Smooth muscle cell (in vitro differentiated cells): ENCODE results near the gene CRACR2A. TPM values are rescaled to one million over a fixed set of nuclear protein-coding genes. Genes with fewer than 3 reads are reported as not detected.
A peak's percentile ranks its signal among the peaks of the same experiment; 100 is the strongest.

Experiments used
- DNase-seq: peaks from one replicate; lab custom pipeline; 2025; ENCODE audit not compliant: unreplicated experiment; lab: John Stamatoyannopoulos, UW
- H2AFZ ChIP-seq: fragments of 200-600 bp; sonication (generic); 2 replicates; pipeline ENCODE4 v1.6.0; 2016; ENCODE audit warnings: antibody characterized with exemption, low read depth, mild to moderate bottlenecking
- H3F3A ChIP-seq: fragments of 200-600 bp; sonication (generic); 2 replicates; pipeline ENCODE4 v1.6.0; 2017; ENCODE audit warnings: antibody characterized with exemption, low read depth
- H3K27ac ChIP-seq: fragments of 200-600 bp; sonication (generic); 2 replicates; pipeline ENCODE4 v1.5.1; 2016; ENCODE audit warnings: low read depth, mild to moderate bottlenecking
- H3K27me3 ChIP-seq: fragments of 200-600 bp; sonication (generic); 2 replicates; pipeline ENCODE4 v1.6.1; 2016; ENCODE audit warnings: low read depth, mild to moderate bottlenecking
- H3K36me3 ChIP-seq: fragments of 200-600 bp; sonication (generic); 2 replicates; pipeline ENCODE4 v1.5.1; 2016; ENCODE audit warnings: low read depth
- H3K4me1 ChIP-seq: fragments of 200-600 bp; sonication (generic); 2 replicates; pipeline ENCODE4 v1.5.1; 2016; ENCODE audit warnings: low read depth
- H3K4me2 ChIP-seq: fragments of 200-600 bp; sonication (generic); 2 replicates; pipeline ENCODE4 v1.6.0; 2016; ENCODE audit warnings: mild to moderate bottlenecking
- H3K4me3 ChIP-seq: fragments of 200-600 bp; sonication (generic); 2 replicates; pipeline ENCODE4 v1.5.1; 2016; ENCODE audit warnings: mild to moderate bottlenecking
- H3K79me2 ChIP-seq: fragments of 200-600 bp; sonication (generic); 2 replicates; pipeline ENCODE4 v1.6.0; 2016; ENCODE audit warnings: low read depth, mild to moderate bottlenecking
- H3K9ac ChIP-seq: fragments of 200-600 bp; sonication (generic); 2 replicates; pipeline ENCODE4 v1.6.0; 2016; ENCODE audit warnings: low read depth
- H3K9me3 ChIP-seq: fragments of 200-600 bp; sonication (generic); replicated peaks from 2 replicates; pipeline ENCODE4 v1.5.1; 2016; ENCODE audit warnings: low read depth
- H4K20me1 ChIP-seq: fragments of 200-600 bp; sonication (generic); 2 replicates; pipeline ENCODE4 v1.6.0; 2016; ENCODE audit warnings: low read depth
- CTCF ChIP-seq: fragments of 200-600 bp; sonication (generic); IDR thresholded peaks from 2 replicates; pipeline ENCODE4 v1.5.1; 2017; ENCODE audit warnings: borderline replicate concordance, mild to moderate bottlenecking, antibody characterized with exemption; ENCODE audit not compliant: insufficient read depth, poor library complexity, severe bottlenecking
- WGBS: methylation state at CpG from one replicate; pipeline ENCODE4 v1.1.7; 2016; ENCODE audit warnings: low lambda C conversion rate; 5-methylcytosine and 5-hydroxymethylcytosine counted together
- polyA plus RNA-seq: library from polyadenylated mRNA; unstranded; fragments of >200 nt; fragmentation: Nextera tagmentation; extraction: Ambion mirVana; gene quantifications from 2 replicates; pipeline ENCODE4 v1.2.1, GENCODE V29; 2016
- total RNA-seq: library from RNA; depleted of rRNA; stranded (reverse); fragments of >200 nt; gene quantifications from 2 replicates; pipeline ENCODE4 v1.2.3, GENCODE V29; 2014

CRACR2A gene, protein sequence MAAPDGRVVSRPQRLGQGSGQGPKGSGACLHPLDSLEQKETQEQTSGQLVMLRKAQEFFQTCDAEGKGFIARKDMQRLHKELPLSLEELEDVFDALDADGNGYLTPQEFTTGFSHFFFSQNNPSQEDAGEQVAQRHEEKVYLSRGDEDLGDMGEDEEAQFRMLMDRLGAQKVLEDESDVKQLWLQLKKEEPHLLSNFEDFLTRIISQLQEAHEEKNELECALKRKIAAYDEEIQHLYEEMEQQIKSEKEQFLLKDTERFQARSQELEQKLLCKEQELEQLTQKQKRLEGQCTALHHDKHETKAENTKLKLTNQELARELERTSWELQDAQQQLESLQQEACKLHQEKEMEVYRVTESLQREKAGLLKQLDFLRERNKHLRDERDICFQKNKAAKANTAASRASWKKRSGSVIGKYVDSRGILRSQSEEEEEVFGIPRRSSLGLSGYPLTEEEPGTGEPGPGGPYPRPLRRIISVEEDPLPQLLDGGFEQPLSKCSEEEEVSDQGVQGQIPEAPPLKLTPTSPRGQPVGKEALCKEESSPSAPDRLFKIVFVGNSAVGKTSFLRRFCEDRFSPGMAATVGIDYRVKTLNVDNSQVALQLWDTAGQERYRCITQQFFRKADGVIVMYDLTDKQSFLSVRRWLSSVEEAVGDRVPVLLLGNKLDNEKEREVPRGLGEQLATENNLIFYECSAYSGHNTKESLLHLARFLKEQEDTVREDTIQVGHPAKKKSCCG
- total RNA-seq: 0.99 and 1.0 TPM in 2 replicates
- 1.3 and 1.7 TPM in 2 replicates for polyA plus RNA-seq

GRCh38 chr12:3752741-3753486, at the start of gene CRACR2A:
CRACR2A (minus strand) TSS chr12:3753109; CDS start chr12:3696999, 56,110 bp downstream.
- Histone ChIP-seq H3F3A (no peaks in the 10 kb centered on the region), H2AFZ (peak within 1 kb of the TSS; percentile 80), H3K9me3 (no peaks in the 10 kb centered on the region), H3K9ac (no peak within 1 kb of the TSS), H3K79me2 (no peaks in the 10 kb centered on the region), H4K20me1 (no peaks in the 10 kb centered on the region), H3K27me3 (no peaks in the 10 kb centered on the region), H3K4me3 (peak within 1 kb of the TSS; percentile 45), H3K4me1 (no peaks in the 10 kb centered on the region), H3K27ac (no peak within 1 kb of the TSS), H3K36me3 (no peaks in the 10 kb centered on the region), H3K4me2 (peak within 1 kb of the TSS; percentile 78)
- WGBS: 11% methylated on average over 58 of the region's 62 CpGs
- peak; percentile 57 for TF ChIP-seq CTCF
- DNase-seq: peak; percentile 32

- Histone ChIP-seq H3K4me3 (no peak overlapping the region), H3K36me3 (no peaks in the 10 kb centered on the region), H3K9me3 (no peaks in the 10 kb centered on the region), H3K9ac (no peak overlapping the region), H2AFZ (no peak overlapping the region), H3K27ac (no peak overlapping the region), H3F3A (no peaks in the 10 kb centered on the region), H3K4me2 (no peak overlapping the region), H3K4me1 (no peaks in the 10 kb centered on the region), H3K79me2 (no peaks in the 10 kb centered on the region), H3K27me3 (no peaks in the 10 kb centered on the region), H4K20me1 (no peaks in the 10 kb centered on the region)
- TF ChIP-seq CTCF: no peak
- WGBS: 97% methylated on average over 3 of the region's 3 CpGs
- no peak for DNase-seq
Measured at GRCh38 chr12:3797531-3798048, 44.7 kb upstream of the CRACR2A start.

GRCh38 chr12:3795492-3796133, 42.7 kb upstream of the CRACR2A start:
- Histone ChIP-seq H3K27ac (no peak overlapping the region), H3K9ac (no peak overlapping the region), H3K4me2 (no peak overlapping the region), H3K4me1 (no peaks in the 10 kb centered on the region), H3K9me3 (no peaks in the 10 kb centered on the region), H3K79me2 (no peaks in the 10 kb centered on the region), H3F3A (no peaks in the 10 kb centered on the region), H3K4me3 (no peak overlapping the region), H4K20me1 (no peaks in the 10 kb centered on the region), H2AFZ (no peak overlapping the region), H3K27me3 (no peaks in the 10 kb centered on the region), H3K36me3 (no peaks in the 10 kb centered on the region)
- no peak for DNase-seq
- WGBS: 88% methylated on average over 5 of the region's 5 CpGs
- no peak for TF ChIP-seq CTCF
